Muscle layer of duodenum (tissue), 2 donors: ENCODE data around the gene TAL1.

Experiments used
- H3K27ac ChIP-seq: one replicate; pipeline ENCODE4 v1.7.0; 2013; ENCODE audit warnings: mild to moderate bottlenecking, low read length
- H3K27me3 ChIP-seq: one replicate; pipeline ENCODE4 v1.7.0; 2013; ENCODE audit warnings: low read depth, mild to moderate bottlenecking, control low read depth, low read length
- H3K36me3 ChIP-seq, 2 donors: one replicate each; pipeline ENCODE4 v1.7.0; 2013; ENCODE audit warnings: low read length in 2 of 2, control low read depth in 1 of 2, mild to moderate bottlenecking in 1 of 2; ENCODE audit not compliant: insufficient read depth in 2 of 2, control insufficient read depth in 1 of 2
- H3K4me1 ChIP-seq, 2 donors: one replicate each; pipeline ENCODE4 v1.7.0; 2013; ENCODE audit warnings: low read length in 2 of 2, mild to moderate bottlenecking in 2 of 2, control low read depth in 1 of 2, moderate library complexity in 1 of 2; ENCODE audit not compliant: insufficient read depth in 2 of 2, control insufficient read depth in 1 of 2
- H3K4me3 ChIP-seq, 2 donors: one replicate each; pipeline ENCODE4 v1.7.0; 2013; ENCODE audit warnings: low read length in 2 of 2, low read depth in 1 of 2, mild to moderate bottlenecking in 1 of 2
- H3K9me3 ChIP-seq, 2 donors: one replicate each; pipeline ENCODE4 v1.7.0; 2013; ENCODE audit warnings: low read length in 2 of 2, control low read depth in 1 of 2, mild to moderate bottlenecking in 1 of 2; ENCODE audit not compliant: control insufficient read depth in 1 of 2
- donor health status: healthy.

TAL1 gene

DNA sequence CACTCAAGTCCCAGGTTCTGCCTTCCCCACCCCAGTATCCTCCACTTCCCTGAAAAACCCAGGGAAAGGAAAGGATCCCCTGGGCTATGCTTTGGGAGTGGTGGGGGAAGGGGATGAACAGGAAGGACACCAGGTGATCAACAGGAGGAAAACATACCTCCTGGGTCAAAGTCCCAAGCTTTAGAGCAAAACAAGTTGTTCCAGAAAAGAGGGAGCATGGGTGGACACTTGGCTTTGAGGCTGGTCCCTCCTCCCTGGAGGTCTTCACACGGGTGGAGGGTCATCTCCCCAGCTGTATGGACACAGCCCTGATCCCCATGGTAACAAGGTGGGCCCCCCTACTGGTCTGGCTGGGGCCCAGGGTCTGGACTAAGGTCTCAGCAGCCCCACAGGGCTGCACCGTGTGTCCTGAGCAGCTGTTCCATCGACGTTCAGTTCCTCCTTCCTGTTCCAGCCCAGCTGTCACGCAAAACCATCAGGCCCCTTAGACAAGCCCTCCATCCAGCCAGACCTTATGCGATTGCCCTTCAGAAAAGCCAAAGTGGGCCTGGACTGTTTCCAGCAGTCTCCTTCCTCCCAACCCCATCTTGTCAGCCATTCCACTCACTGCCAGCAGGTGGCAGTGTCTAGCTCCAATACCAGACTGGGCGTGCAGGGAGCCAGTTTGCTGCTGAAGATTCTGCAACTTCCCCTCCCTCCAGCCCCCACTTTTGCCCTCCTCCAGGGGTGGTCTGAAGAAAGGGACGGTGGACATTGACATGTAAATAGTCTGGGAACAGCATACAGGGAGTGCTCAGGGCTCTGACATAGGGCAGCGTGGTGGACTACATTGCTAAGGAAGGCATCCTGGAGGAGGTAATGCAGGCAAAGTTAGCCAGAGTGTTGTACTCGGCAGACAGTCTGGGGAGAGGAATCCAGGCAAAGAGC lies 39.3 kb downstream of the TAL1 start:
- no peaks in the 10 kb centered on the region for H3K36me3 ChIP-seq
- H3K4me3 ChIP-seq = no peak overlapping the region
- no peaks in the 10 kb centered on the region for H3K27me3 ChIP-seq
- peaks cover 0 to 5% of the 10 kb centered on the region in 2 donors for H3K4me1 ChIP-seq
- no peaks in the 10 kb centered on the region for H3K9me3 ChIP-seq
- H3K27ac ChIP-seq = peak overlapping the region; percentile 48

DNA sequence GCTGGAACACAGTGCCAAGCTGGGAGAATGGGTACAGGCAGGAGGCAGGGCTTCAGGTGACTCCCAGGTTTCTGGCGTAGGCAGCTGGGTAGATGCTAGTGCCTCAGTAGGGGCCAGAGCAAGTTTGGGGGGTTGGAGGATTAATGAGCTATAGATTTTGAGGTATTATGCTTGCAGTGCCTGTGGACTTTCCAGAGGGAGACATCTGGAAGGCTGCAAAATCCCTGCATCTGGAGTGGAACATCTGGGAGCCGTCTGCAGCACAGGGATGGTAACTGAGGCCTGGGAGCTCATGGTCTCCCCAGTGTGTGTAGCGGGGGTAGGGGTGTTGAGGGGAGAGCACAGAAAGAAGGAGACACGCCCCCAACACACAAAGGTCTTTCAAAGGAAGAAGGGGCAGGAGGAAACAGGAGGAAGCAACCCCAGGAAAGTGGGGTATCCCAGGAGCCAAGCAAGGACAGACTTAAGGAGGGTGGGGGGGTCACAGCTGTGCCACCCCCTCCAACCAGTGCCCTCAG lies 40.0 kb downstream of the TAL1 start:
- H3K27me3 ChIP-seq = no peaks in the 10 kb centered on the region
- no peak overlapping the region for H3K4me3 ChIP-seq
- no peaks in the 10 kb centered on the region for H3K36me3 ChIP-seq
- no peak overlapping the region for H3K27ac ChIP-seq
- peaks cover 0 to 5% of the 10 kb centered on the region in 2 donors for H3K4me1 ChIP-seq
- no peaks in the 10 kb centered on the region for H3K9me3 ChIP-seq

DNA sequence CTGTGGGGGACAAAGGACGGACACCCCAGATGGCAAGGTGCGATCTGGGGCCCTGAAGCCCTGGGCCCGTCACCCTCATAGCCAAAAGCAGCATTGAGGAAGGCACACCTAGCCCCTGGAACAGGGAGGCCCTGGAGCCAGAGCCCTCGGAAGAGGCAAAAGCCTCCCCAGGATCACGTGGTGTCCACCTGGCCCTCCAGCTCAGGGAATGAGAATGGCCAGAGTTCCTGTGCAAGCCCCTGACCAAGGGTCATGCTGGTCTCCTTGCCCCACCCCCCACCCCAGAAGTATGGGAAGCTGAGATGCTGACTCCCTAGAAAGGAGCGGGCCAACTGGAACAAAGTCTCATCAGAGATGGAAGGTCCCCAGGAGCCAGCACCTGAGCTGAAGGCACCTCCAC lies 41.2 kb downstream of the TAL1 start:
- H3K9me3 ChIP-seq = no peaks in the 10 kb centered on the region
- no peaks in the 10 kb centered on the region for H3K36me3 ChIP-seq
- peaks cover 0 to 5% of the 10 kb centered on the region in 2 donors for H3K4me1 ChIP-seq
- peak overlapping the region; percentile 56 for H3K27ac ChIP-seq
- H3K27me3 ChIP-seq = no peaks in the 10 kb centered on the region
- no peak overlapping the region for H3K4me3 ChIP-seq

DNA sequence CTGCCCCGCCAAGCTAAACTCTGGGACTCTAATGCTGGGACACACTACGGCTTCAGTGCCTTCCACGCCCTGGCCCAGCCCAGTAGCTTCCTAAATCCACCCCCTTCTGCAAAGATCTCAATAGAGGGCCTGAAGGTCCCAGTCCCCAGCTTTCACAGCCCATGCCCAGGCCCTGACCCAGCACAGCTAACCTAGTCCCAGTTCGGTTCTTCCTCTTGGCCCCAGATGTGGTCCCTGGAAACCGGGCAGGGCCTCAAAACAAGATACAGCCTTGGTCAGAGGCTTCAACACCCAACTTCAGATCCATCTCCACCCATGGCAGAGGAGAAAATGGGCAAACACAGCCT lies 41.5 kb downstream of the TAL1 start:
- no peak overlapping the region for H3K4me3 ChIP-seq
- H3K27me3 ChIP-seq = no peaks in the 10 kb centered on the region
- H3K36me3 ChIP-seq = no peaks in the 10 kb centered on the region
- H3K27ac ChIP-seq = peak overlapping the region; percentile 56
- H3K4me1 ChIP-seq = peaks cover 0 to 5% of the 10 kb centered on the region in 2 donors
- no peaks in the 10 kb centered on the region for H3K9me3 ChIP-seq

DNA sequence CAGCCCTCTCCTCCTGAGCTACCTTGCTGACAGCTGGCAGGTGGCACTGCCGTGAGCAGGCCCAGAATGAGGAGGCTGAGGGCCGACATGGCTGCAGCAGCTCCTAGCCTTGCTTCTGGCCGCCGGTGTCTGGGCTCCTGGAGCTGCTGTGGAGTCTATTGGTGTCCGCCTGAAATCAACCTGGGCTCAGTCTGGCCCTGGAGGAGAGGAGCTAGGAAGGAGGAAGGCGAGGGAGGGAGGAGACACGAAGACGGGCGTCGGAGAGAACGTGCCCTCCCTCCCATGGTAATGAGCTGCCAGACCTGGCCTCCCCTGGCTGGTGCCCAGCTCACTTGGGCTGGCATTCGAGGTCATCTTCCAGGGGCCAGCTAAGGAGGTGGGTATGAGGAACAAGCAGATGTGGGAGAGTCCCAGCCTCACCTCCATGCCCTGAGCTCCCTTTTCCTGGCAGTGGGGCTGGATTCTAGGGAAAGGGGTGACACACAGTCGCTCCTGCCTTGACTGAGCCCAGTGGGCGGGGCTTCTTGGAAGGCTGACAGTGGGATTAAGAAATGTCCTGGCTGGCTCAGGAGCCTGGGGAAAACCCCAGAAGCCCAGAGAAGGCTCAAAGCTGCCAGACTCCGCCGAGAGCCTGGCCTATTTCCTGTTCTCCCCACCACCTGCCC lies 42.0 kb downstream of the TAL1 start, which contains the start of gene PDZK1IP1:
PDZK1IP1 (minus strand) TSS at position 193 of the 665 bp plus-strand sequence; CDS start at position 89, 104 bp downstream.
- Histone ChIP-seq H3K4me1 (peaks cover 0 to 5% of the 10 kb centered on the region in 2 donors), H3K4me3 (peak within 1 kb of the TSS in 1 of 2 donors; percentile 12), H3K9me3 (no peaks in the 10 kb centered on the region), H3K27me3 (no peaks in the 10 kb centered on the region), H3K36me3 (no peaks in the 10 kb centered on the region), H3K27ac (peak within 1 kb of the TSS; percentile 56)

DNA sequence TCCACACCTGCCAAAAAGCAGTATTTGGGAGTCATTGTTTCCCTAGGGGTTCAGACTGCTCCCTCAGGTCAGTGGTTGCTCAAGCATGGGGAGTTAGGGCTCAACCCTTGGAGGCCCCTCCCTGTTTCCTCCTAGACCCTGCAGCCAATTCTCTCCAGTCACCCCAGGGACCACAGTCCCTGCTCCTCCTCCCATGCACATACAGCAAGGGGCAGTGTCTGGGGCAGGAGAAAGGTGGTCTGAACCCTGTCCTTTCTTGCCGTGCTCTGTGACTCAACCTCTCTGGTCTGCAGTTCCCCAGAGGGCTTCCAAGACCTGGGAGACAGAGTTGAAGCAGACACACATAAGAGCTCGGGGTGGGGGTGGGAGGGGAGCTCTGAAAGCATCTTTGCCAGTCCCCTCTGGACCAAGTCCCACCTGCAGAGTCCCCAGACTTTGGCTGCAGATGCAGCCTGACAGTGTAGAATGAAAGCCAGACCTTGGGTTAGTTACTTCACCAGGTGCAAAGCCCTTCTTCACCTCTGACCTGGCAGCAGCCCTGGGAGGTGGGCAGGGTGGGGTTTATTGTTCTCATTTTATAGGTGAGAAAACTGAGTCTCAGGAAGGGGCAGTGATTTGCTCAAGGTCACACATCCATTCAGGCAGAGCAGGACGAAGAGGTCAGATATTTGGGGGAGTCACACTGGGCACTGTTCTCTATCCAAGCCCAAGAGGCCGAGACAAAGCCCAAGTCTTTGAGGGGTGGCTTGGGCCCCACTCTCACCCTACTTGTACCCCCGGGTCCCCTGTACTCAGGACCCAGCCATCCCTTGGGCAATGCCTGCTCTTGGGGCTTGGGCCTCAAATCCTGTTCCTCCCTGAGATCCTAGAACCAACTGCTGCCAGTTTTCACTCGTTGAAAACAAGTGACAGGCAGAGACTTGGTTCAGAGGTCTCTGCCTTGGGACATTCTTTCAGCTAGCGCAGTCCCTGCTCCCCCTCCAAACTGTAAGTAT lies 42.9 kb downstream of the TAL1 start:
- no peaks in the 10 kb centered on the region for H3K27me3 ChIP-seq
- peak overlapping the region in 1 of 2 donors; percentile 12 for H3K4me3 ChIP-seq
- no peaks in the 10 kb centered on the region for H3K9me3 ChIP-seq
- peaks cover 0 to 5% of the 10 kb centered on the region in 2 donors for H3K4me1 ChIP-seq
- peak overlapping the region; percentile 12 for H3K27ac ChIP-seq
- H3K36me3 ChIP-seq = no peaks in the 10 kb centered on the region

DNA sequence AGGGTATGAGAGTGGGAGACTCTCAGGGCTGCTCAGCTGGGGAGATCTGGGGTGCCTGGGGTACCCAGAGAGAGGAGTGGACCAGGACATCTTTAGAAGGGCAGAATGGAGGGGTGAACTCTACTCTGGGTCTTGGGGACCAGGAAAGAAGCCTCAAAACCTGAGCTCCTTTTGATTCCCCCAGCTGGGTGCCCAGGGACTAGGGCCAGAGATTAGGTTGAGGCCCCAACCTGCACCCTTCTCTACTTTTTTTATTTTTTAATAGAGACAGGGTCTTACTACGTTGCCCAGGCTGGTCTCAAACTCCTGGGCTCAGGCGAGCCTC lies 44.1 kb downstream of the TAL1 start:
- Histone ChIP-seq H3K9me3 (no peaks in the 10 kb centered on the region), H3K4me1 (peaks cover 0 to 5% of the 10 kb centered on the region in 2 donors), H3K4me3 (no peak overlapping the region), H3K27me3 (no peaks in the 10 kb centered on the region), H3K36me3 (no peaks in the 10 kb centered on the region), H3K27ac (no peak overlapping the region)

DNA sequence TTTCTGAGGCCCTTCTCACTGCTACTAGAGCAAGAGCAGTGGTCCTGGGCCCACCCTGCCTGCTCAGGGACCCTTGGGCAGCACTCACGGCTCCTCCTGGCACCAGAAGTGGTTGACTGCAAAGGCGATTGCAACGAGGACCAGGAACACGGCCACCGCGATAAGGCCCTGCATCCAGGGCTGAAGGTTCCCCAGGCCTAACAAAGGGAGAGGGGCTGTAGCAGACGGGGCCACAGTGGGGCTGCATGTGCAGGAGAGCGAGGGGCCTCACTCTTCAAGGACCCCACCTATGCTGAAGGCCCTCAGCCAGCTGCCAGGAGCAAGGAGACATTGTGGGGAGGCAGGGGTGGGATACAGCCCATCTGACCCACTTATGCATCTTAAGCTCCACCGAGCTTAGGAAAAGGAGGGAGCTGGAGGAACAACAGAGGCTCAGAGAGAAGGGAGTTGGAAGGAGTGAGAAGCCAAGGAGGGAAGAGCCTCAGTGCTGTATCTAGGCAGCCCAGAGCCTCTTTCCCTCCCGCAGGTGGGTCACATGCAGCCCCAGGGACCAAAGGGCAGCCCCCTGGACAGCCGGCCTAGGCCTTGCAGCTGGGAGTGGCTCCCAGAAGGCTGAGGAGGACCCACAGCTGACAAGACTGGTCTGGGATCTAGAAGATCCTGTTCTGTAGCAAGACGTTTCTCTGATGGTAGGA lies 44.6 kb downstream of the TAL1 start:
- H3K9me3 ChIP-seq = no peaks in the 10 kb centered on the region
- H3K36me3 ChIP-seq = no peaks in the 10 kb centered on the region
- H3K27me3 ChIP-seq = no peaks in the 10 kb centered on the region
- H3K4me1 ChIP-seq = peaks cover 0 to 5% of the 10 kb centered on the region in 2 donors
- no peak overlapping the region for H3K4me3 ChIP-seq
- no peak overlapping the region for H3K27ac ChIP-seq

DNA sequence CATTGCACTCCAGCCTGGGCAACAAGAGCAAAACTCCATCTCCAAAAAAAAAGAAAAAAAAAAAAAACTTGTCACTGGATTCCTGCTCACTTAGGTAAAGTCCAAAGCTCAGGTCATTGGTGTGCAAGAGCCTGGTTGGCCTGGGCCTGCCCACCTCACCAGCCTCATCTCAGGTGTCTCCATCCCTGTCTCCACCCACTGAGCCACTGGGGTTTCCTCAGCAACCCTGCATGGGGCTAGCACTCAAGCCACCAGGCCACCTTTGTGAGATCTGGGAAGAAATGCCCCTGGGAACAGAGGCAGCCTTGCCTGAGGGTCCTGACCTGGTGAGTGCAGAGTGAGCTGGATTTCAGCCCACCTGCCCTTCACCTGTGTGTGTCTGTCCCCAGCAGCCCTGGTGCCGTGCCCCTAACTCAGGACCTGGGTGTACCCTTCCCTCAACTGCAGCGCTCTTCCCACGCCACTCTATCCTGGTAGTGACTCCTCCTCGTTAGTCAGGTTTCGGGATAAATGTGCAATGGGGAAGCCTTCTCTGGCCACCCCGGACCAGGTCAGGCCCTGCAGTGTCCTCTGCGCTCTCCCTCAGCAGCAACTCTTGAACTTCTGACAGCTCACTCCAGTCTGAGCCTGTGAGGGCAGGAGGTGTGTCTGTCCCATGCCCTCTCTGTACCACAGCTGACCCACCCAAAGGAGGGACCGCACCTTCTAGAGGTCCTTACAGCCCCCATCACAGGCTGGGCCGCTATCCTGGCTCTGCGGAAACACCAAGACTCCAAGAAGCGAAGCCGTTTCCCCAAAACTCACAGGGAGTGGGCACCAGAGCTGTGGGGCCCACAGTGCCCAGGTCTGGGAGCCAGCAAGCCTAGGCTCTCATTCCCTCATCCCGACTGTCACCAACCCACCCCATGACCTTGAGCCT lies 45.5 kb downstream of the TAL1 start:
- H3K27ac ChIP-seq = no peak overlapping the region

More for the DNA sequence above, 45.5 kb downstream of the TAL1 start:
- H3K9me3 ChIP-seq = no peaks in the 10 kb centered on the region
- H3K4me1 ChIP-seq = peaks cover 0 to 2% of the 10 kb centered on the region in 2 donors
- no peaks in the 10 kb centered on the region for H3K27me3 ChIP-seq
- H3K4me3 ChIP-seq = no peak overlapping the region
- no peaks in the 10 kb centered on the region for H3K36me3 ChIP-seq
